Memory B cell (primary cell): ENCODE data around the gene PAPPA.

Experiments used
- ATAC-seq: fragments of 150-1000 bp; cut with Tn5 transposase; 2 replicates; pipeline ENCODE4 v1.10.0; 2021; ENCODE audit warnings: low read depth, mild to moderate bottlenecking, moderate library complexity
- DNase-seq, 2 donors: peaks; one replicate each; pipeline ENCODE4 v3.0.0; 2022; ENCODE audit warnings: low spot score in 2 of 2
- H3K27ac Mint-ChIP-seq: one replicate; pipeline ENCODE4 v1.8.0; 2022; ENCODE audit warnings: mild to moderate bottlenecking, moderate library complexity, mixed read lengths
- H3K27me3 Mint-ChIP-seq: one replicate; pipeline ENCODE4 v1.8.0; 2022; ENCODE audit warnings: mixed read lengths
- H3K36me3 Mint-ChIP-seq: one replicate; pipeline ENCODE4 v1.8.0; 2022; ENCODE audit warnings: mild to moderate bottlenecking, mixed read lengths
- H3K4me1 Mint-ChIP-seq: one replicate; pipeline ENCODE4 v1.8.0; 2022; ENCODE audit warnings: mixed read lengths
- H3K4me3 Mint-ChIP-seq: one replicate; pipeline ENCODE4 v1.8.0; 2022; ENCODE audit warnings: mild to moderate bottlenecking, moderate library complexity, mixed read lengths
- H3K9me3 Mint-ChIP-seq: one replicate; pipeline ENCODE4 v1.8.0; 2022; ENCODE audit warnings: mixed read lengths

The PAPPA gene

DNA sequence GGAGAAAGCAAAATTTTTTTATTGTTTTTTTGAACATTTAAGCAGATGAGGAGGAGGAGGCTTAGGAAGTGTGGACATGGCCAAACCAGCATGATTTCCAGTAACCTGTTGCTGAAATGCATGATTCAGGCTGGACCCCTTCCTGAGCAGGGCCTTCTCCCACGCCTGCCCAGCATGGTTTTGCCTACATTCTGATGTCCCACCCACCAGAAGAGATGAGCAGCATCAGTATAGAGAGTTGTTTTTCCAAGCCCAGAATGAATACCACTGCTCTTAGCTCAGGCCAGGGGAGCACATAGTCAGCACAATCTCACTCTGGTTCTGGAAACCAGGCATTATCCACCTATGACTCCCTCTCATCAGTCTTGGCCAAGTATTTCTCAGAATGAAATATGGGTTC, 90.1 kb downstream of the PAPPA start:
- Mint-ChIP-seq H3K27me3 (no peaks in the 10 kb centered on the region), H3K4me3 (no peak overlapping the region), H3K27ac (no peak overlapping the region), H3K9me3 (no peaks in the 10 kb centered on the region), H3K36me3 (no peaks in the 10 kb centered on the region), H3K4me1 (no peaks in the 10 kb centered on the region)
- DNase-seq (no peak), ATAC-seq (no peak)

- ATAC-seq (no peak), DNase-seq (no peak)
- no peaks in the 10 kb centered on the region for H3K27me3 Mint-ChIP-seq
- no peaks in the 10 kb centered on the region for H3K4me1 Mint-ChIP-seq
- no peak overlapping the region for H3K4me3 Mint-ChIP-seq
- no peaks in the 10 kb centered on the region for H3K36me3 Mint-ChIP-seq
- no peaks in the 10 kb centered on the region for H3K9me3 Mint-ChIP-seq
- H3K27ac Mint-ChIP-seq: no peak overlapping the region
Measured at GRCh38 chr9:116247284-116247683, 93.7 kb downstream of the PAPPA start.

- DNase-seq (no peak), ATAC-seq (no peak)
- Mint-ChIP-seq H3K4me3 (no peak overlapping the region), H3K9me3 (no peaks in the 10 kb centered on the region), H3K27me3 (no peaks in the 10 kb centered on the region), H3K36me3 (no peaks in the 10 kb centered on the region), H3K27ac (no peak overlapping the region), H3K4me1 (no peaks in the 10 kb centered on the region)
Measured at GRCh38 chr9:116247791-116248374, 94.3 kb downstream of the PAPPA start.

DNA sequence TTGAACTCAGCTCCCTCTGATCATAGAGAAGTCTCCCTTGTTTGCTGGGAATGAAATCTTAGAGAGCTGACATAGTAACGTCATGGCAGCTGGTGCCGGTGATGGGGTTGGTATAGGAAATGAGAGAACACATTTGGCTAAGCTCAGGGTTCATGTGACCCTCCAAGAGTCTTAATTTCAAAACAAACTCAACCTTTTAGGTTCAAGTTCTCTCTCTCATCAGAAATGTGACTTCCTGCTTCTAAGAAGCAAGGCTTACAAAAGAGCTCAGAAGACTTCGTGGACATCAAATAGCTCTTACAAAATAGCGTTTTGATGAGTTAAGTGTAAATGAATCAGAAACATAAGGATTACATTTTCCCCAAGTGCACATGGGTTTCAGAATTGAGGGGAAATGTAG, 97.3 kb downstream of the PAPPA start:
- ATAC-seq (no peak), DNase-seq (no peak)
- Mint-ChIP-seq H3K36me3 (no peaks in the 10 kb centered on the region), H3K27me3 (no peaks in the 10 kb centered on the region), H3K4me1 (no peaks in the 10 kb centered on the region), H3K4me3 (no peak overlapping the region), H3K9me3 (no peaks in the 10 kb centered on the region), H3K27ac (no peak overlapping the region)

DNA sequence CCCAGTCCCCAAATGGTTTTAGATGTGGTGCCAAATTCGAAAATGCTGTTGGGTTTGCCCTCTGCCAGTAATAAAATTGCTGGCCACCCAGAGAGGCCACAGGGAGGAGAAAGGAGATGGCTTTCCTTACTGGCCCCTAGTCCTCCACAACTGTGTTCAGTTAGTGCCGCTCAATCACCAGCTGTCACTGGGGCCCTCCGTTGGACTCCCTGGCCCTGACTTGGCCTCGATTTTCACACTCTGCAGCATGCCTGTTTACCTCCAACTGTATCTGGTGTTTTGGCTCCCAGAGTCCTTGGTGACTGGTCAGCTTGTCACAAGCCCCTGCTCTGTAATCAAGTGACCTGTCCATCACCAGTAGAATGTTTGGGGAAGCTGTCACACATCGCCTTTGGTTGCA, 97.8 kb downstream of the PAPPA start:
- ATAC-seq: no peak
- H3K36me3 Mint-ChIP-seq: no peaks in the 10 kb centered on the region
- no peak for DNase-seq
- no peak overlapping the region for H3K27ac Mint-ChIP-seq
- no peak overlapping the region for H3K4me3 Mint-ChIP-seq
- no peaks in the 10 kb centered on the region for H3K4me1 Mint-ChIP-seq
- no peaks in the 10 kb centered on the region for H3K9me3 Mint-ChIP-seq
- no peaks in the 10 kb centered on the region for H3K27me3 Mint-ChIP-seq

DNA sequence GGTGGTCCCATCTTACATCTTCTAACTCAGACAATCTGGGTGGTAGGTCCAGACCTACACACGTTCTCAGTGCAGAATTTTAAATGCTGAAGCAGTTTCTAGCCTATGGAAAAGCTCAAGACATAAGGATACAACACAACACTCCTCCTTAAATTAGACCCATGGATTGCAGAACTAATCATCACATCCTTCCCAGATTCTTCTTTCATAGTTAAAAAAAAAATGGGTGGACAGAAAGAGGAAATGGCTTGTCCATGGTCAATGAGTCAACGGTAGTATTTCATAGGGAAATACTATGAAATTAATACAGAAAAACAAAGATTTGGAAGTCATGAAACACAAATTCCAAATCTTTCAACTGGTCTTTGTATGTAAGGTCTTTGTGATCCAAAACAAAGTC, 106.9 kb downstream of the PAPPA start:
- no peak overlapping the region for H3K27ac Mint-ChIP-seq
- ATAC-seq (no peak), DNase-seq (no peak)
- no peak overlapping the region for H3K4me3 Mint-ChIP-seq
- no peaks in the 10 kb centered on the region for H3K4me1 Mint-ChIP-seq
- no peaks in the 10 kb centered on the region for H3K27me3 Mint-ChIP-seq
- H3K9me3 Mint-ChIP-seq: peaks cover 2% of the 10 kb centered on the region
- no peaks in the 10 kb centered on the region for H3K36me3 Mint-ChIP-seq

DNA sequence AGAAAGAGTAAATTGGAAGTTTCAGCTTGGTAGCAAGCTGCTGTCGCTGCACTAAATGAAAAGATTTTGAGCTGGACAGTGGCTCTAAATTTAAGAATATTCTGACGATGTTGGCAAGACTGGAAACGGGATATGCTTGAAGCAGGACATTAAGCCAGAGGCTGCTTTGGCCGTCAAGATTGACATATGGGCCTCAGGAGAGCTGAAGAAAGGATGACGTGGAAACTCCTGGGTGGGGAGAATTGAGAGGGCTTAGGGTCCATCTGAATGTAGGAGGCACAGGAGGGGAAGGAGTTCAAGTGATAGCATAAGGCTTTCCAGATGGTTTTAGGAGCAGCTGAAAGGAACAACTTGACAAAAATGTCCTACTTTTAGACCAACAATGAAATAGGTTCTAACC, 108.9 kb downstream of the PAPPA start:
- Mint-ChIP-seq H3K36me3 (no peaks in the 10 kb centered on the region), H3K4me1 (no peaks in the 10 kb centered on the region), H3K4me3 (no peak overlapping the region), H3K27ac (no peak overlapping the region), H3K9me3 (peaks cover 2% of the 10 kb centered on the region), H3K27me3 (no peaks in the 10 kb centered on the region)
- ATAC-seq: no peak
- DNase-seq: no peak

DNA sequence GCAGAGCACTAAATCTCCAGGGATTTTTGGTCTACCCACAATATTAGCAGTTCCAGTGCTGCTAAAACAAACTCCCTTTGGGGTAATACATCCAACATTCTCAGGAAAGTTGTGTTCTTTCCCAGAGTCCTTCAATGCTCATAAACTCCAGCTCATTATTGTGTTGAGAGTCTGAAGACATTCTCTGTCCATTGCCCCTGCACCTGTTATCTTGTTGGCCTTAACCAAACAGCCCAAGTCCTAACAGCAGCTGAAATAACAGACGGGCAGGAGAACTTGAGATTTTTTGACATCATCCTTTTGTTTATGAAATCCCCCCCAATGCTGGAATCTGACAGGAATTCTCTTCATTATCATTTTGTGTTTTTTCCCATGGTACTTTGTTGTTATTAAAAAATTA, 110.8 kb downstream of the PAPPA start:
- no peak for DNase-seq
- Mint-ChIP-seq H3K4me3 (no peak overlapping the region), H3K27ac (no peak overlapping the region), H3K27me3 (no peaks in the 10 kb centered on the region), H3K9me3 (peaks cover 2% of the 10 kb centered on the region), H3K36me3 (no peaks in the 10 kb centered on the region), H3K4me1 (no peaks in the 10 kb centered on the region)
- ATAC-seq: no peak

DNA sequence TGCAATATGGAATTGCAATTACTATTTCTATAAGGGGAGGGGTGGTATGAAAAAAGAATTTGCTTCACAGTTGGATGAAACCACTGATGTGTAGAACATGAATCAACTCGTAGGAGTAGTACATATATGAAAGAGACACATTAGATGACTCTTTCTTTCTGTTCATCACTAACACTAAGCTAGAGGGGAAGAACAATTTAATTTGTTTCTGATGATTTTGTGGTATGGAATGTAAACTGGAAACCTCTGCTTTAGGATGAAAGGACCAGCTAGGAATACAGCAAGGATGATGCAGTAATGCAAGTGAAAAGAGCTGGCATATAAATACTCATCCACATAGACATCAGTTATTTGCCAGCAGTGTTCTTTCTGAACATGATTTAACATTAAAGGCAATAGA, 113.4 kb downstream of the PAPPA start:
- peaks cover 2% of the 10 kb centered on the region for H3K9me3 Mint-ChIP-seq
- ATAC-seq (no peak), DNase-seq (no peak)
- H3K27ac Mint-ChIP-seq: no peak overlapping the region
- H3K4me1 Mint-ChIP-seq: no peaks in the 10 kb centered on the region
- no peaks in the 10 kb centered on the region for H3K36me3 Mint-ChIP-seq
- no peaks in the 10 kb centered on the region for H3K27me3 Mint-ChIP-seq
- H3K4me3 Mint-ChIP-seq: no peak overlapping the region

- Mint-ChIP-seq H3K27me3 (no peaks in the 10 kb centered on the region), H3K36me3 (no peaks in the 10 kb centered on the region), H3K4me1 (no peaks in the 10 kb centered on the region), H3K9me3 (no peaks in the 10 kb centered on the region), H3K4me3 (no peak overlapping the region), H3K27ac (no peak overlapping the region)
- ATAC-seq: no peak
- no peak for DNase-seq
Measured at GRCh38 chr9:116269250-116269649, 115.7 kb downstream of the PAPPA start.

DNA sequence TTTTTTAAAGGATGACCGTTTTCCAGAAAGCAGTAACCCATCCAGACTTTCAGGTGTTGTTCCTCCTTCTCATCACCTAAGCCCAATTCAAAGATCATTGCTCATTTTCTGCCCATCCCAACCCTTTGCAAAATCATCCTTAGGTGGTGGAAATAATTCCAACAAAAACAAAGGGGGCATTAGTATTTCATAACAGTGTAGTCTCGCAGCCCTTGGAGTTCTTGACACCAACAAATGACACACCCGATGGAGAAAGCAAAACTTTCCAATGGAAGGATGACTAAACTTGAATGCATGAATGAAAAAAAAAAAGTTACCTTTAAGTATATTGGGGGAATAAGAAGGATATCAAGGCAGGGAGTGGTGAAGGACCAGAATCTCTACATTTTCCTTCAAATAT, 117.0 kb downstream of the PAPPA start:
- no peaks in the 10 kb centered on the region for H3K4me1 Mint-ChIP-seq
- DNase-seq (no peak), ATAC-seq (no peak)
- H3K9me3 Mint-ChIP-seq: no peaks in the 10 kb centered on the region
- no peak overlapping the region for H3K4me3 Mint-ChIP-seq
- no peaks in the 10 kb centered on the region for H3K36me3 Mint-ChIP-seq
- H3K27ac Mint-ChIP-seq: no peak overlapping the region
- no peaks in the 10 kb centered on the region for H3K27me3 Mint-ChIP-seq

GRCh38 chr9:116271340-116271739, 117.7 kb downstream of the PAPPA start:
- no peaks in the 10 kb centered on the region for H3K27me3 Mint-ChIP-seq
- no peaks in the 10 kb centered on the region for H3K9me3 Mint-ChIP-seq
- no peaks in the 10 kb centered on the region for H3K4me1 Mint-ChIP-seq
- H3K27ac Mint-ChIP-seq: no peak overlapping the region
- DNase-seq (no peak), ATAC-seq (no peak)
- H3K36me3 Mint-ChIP-seq: no peaks in the 10 kb centered on the region
- H3K4me3 Mint-ChIP-seq: no peak overlapping the region

GRCh38 chr9:116271991-116272390, 118.4 kb downstream of the PAPPA start:
- H3K4me3 Mint-ChIP-seq: no peak overlapping the region
- no peaks in the 10 kb centered on the region for H3K36me3 Mint-ChIP-seq
- ATAC-seq: no peak
- H3K9me3 Mint-ChIP-seq: no peaks in the 10 kb centered on the region
- H3K27ac Mint-ChIP-seq: no peak overlapping the region
- H3K4me1 Mint-ChIP-seq: no peaks in the 10 kb centered on the region
- no peak for DNase-seq
- no peaks in the 10 kb centered on the region for H3K27me3 Mint-ChIP-seq

DNA sequence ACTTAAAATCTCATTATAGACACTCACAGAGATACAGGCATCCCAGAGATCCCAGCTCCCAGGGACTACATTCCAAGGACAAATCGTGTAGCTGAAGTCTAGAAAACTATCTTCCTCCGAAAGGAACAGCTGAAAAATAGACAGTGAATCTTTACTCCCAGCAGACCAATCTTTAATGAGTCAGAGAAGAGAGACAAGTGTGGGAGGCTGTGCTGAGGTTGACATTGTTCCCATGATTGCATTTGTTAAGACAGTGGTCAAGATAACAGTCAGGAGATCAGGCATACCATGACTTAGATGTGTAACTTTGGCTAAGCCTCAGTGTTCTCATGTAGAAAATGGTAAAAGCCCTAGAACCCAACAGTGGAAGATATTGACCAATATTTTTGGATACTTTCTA, 120.7 kb downstream of the PAPPA start:
- H3K4me3 Mint-ChIP-seq: no peak overlapping the region
- H3K27ac Mint-ChIP-seq: no peak overlapping the region
- H3K27me3 Mint-ChIP-seq: no peaks in the 10 kb centered on the region
- H3K4me1 Mint-ChIP-seq: no peaks in the 10 kb centered on the region
- no peaks in the 10 kb centered on the region for H3K9me3 Mint-ChIP-seq
- H3K36me3 Mint-ChIP-seq: no peaks in the 10 kb centered on the region
- no peak for DNase-seq
- no peak for ATAC-seq

GRCh38 chr9:116275418-116276195, 122.0 kb downstream of the PAPPA start:
- no peak overlapping the region for H3K4me3 Mint-ChIP-seq
- H3K27me3 Mint-ChIP-seq: no peaks in the 10 kb centered on the region
- H3K27ac Mint-ChIP-seq: no peak overlapping the region
- H3K4me1 Mint-ChIP-seq: no peaks in the 10 kb centered on the region
- DNase-seq (no peak), ATAC-seq (no peak)
- H3K9me3 Mint-ChIP-seq: no peaks in the 10 kb centered on the region
- H3K36me3 Mint-ChIP-seq: no peaks in the 10 kb centered on the region
